ENCODE measurements around the gene ASL. TPM values are rescaled to one million over a fixed set of nuclear protein-coding genes. Genes with fewer than 3 reads are reported as not detected.
"Not testable (repeated sequence)": the region's sequence is repeated elsewhere in the genome, so short reads cannot be mapped to it uniquely, and the experiment has no call there.

The ASL gene
- total RNA-seq, 1 donor = 45.8 TPM

DNA sequence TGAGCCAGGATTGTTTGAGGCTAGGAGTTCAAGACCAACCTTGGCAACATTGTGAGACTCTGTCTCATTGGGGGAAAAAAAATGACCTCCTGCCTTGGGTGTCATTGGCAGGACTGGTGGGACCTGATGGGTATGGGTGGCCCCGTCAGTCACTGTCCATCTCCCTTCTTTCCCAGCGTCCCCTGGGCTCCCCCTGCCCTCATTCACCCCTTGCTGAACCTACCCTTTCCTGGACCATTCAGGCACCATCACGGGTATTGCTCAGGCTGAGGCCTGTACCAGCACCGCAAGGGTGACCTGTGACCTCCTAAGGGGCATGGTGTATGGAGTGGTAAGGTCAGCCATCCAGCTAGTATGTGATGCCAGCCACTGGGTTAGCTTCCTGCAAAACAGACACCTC lies 19.4 kb downstream of the ASL start:
- no peak overlapping the region for H3K4me3 ChIP-seq (ENCODE audit: low read depth, low read length)
- no peak for DNase-seq (ENCODE audit: low read depth)
- TF ChIP-seq, protein P1, sequence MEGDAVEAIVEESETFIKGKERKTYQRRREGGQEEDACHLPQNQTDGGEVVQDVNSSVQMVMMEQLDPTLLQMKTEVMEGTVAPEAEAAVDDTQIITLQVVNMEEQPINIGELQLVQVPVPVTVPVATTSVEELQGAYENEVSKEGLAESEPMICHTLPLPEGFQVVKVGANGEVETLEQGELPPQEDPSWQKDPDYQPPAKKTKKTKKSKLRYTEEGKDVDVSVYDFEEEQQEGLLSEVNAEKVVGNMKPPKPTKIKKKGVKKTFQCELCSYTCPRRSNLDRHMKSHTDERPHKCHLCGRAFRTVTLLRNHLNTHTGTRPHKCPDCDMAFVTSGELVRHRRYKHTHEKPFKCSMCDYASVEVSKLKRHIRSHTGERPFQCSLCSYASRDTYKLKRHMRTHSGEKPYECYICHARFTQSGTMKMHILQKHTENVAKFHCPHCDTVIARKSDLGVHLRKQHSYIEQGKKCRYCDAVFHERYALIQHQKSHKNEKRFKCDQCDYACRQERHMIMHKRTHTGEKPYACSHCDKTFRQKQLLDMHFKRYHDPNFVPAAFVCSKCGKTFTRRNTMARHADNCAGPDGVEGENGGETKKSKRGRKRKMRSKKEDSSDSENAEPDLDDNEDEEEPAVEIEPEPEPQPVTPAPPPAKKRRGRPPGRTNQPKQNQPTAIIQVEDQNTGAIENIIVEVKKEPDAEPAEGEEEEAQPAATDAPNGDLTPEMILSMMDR (IDR thresholded peaks at IDR 0.05; ENCODE audit: insufficient read depth, low read length) = no peak

DNA sequence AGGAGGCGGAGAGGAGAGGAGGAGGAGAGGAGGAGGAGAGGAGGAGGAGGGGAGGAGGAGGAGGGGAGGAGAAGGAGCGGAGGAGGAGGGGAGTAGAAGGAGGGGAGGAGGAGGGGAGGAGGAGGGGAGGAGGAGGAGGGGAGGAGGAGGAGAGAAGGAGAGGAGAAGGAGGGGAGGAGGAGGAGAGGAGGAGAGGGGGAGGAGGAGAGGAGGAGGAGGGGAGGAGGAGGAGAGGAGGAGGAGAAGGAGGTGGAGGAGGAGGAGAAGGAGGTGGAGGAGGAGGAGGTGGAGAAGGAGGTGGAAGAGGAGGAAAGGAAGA lies 23.6 kb downstream of the ASL start:
- DNase-seq (ENCODE audit: low read depth) = peak; percentile 51

DNA sequence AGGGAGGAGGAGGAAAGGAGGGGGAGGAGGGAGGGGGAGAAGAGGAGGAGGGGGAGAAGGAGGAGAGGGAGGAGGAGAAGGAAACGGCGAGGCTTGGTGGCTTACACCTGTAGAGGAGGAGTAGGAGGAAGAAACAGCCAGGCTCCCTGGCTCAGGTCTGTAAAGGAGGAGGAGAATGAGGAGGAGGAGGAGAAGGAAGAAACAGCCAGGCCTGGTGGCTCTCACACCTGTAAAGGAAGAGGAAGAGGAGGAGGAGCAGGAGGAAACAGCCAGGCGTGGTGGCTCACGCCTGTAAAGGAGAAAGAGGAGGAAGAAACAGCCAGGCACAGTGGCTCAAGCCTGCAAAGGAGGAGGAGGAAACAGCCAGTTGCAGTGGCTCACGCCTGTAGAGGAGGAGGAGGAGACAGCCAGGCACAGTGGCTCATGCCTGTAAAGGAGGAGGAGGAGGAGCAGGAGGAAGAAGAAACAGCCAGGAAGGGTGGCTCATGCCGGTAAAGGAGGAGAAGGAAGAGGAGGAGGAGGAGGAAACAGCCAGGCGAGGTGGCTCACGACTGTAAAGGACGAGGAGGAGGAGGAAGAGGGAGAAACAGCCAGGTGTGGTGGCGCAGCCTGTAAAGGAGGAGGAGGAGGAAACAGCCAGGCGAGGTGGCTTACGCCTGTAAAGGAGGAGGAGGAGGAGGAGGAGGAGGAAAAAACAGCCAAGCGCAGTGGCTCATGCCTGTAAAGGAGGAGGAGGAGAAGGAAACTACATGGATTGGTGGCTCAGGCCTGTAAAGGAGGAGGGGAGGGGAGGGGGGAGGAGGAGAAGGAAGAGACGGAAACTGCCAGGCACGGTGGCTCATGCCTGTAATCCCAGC lies 24.2 kb downstream of the ASL start:
- peak overlapping the region; percentile 57 for H3K4me3 ChIP-seq (ENCODE audit: low read depth, low read length)
- TF ChIP-seq, protein P1 (IDR thresholded peaks at IDR 0.05; ENCODE audit: insufficient read depth, low read length) = no peak
- peak; percentile 90 for DNase-seq (ENCODE audit: low read depth)

More for the DNA sequence above, 23.6 kb downstream of the ASL start:
- H3K4me3 ChIP-seq (ENCODE audit: low read depth, low read length) = no peak overlapping the region
- TF ChIP-seq, protein P1 (IDR thresholded peaks at IDR 0.05; ENCODE audit: insufficient read depth, low read length) = no peak

DNA sequence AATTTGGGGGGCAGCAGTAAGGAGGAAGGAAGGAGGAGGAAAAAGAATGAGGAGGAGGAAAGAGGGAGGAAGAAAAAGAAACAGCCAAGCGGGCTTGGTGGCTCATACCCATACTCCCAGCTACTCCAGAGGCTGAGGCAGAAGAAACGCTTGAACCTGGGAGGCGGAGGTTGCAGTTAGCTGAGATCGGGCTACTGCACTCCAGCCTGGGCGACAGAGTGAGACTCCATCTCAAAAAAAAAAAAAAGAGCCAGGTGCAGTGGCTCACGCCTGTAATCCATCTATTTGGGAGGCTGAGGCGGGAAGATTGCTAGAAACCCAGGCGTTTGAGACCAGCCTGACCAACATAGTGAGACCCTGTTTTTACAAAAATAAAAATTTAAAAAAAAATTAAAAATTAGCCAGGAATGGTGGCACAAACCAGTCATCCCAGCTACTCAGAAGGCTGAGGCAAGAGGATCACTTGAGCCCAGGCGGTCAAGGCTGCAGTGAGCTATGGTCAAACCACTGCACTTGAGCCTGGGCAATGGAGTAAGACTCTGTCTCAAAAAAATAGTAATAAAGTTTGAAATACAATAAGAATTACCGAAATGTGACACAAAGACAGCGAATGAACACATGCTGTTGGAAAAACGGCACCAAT lies 24.9 kb downstream of the ASL start:
- DNase-seq (ENCODE audit: low read depth) = no peak
- peak overlapping the region; percentile 57 for H3K4me3 ChIP-seq (ENCODE audit: low read depth, low read length)
- TF ChIP-seq, protein P1 (IDR thresholded peaks at IDR 0.05; ENCODE audit: insufficient read depth, low read length) = no peak

DNA sequence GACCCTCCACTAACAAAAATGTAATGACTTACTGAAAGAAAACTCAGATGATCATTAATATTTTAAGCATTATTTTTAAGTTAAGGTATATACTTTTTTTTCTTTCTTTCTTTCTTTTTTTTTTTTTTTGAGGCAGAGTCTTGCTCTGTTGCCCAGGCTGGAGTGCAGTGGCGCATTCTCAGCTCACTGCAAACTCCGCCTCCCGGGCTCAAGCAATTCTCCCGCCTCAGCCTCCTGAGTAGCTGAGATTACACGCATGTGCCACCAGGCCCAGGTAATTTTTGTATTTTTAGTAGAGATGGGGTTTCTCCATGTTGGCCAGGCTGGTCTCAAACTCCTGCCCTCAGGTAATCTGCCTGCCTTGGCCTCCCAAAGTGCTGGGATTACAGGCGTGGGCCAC lies 26.5 kb downstream of the ASL start:
- DNase-seq (ENCODE audit: low read depth); H3K4me3 ChIP-seq (ENCODE audit: low read depth, low read length): not testable (repeated sequence)

DNA sequence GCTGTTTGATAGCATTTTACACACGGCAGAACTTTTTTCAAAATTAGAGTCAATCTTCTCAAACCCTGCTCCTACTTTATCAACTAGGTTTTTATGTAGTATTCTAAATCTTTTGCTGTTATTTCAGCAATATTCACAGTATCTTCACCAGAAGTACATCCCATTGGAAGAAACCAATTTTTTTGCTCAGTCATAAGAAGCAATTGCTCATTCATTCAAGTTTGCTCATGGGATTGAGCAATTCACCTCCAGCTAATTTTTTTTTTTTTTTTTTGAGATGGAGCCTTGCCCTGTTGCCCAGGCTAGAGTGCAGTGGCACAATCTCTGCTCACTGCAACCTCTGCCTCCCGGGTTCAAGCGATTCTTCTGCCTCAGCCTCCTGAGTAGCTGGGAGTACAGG lies 28.4 kb downstream of the ASL start:
- H3K4me3 ChIP-seq (ENCODE audit: low read depth, low read length) = not testable (repeated sequence)
- DNase-seq (ENCODE audit: low read depth) = peak; percentile 56

DNA sequence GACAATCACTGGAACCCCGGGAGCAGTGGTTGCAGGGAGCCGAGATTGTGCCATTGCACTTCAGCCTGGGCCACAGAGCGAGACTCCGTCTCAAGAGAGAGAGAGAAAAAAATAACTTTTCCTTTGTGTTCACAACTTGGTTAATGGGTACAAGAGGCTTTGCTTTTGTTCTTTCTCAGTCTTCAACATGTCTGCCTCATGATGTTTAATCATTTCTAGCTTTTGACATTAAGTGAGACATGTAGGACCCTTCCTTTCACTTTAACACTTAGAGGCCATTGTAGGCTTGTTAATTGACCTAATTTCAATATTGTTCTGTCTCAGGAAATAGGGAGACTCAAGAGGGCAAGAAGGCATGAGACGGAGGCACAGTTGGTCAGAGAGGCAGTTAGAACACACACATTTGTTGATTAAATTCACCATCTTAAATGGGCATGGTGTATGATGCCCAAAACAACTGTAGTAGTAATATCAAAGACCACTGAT lies 29.7 kb downstream of the ASL start:
- no peak overlapping the region for H3K4me3 ChIP-seq (ENCODE audit: low read depth, low read length)
- DNase-seq (ENCODE audit: low read depth) = no peak
- TF ChIP-seq, protein P1 (IDR thresholded peaks at IDR 0.05; ENCODE audit: insufficient read depth, low read length) = no peak

DNA sequence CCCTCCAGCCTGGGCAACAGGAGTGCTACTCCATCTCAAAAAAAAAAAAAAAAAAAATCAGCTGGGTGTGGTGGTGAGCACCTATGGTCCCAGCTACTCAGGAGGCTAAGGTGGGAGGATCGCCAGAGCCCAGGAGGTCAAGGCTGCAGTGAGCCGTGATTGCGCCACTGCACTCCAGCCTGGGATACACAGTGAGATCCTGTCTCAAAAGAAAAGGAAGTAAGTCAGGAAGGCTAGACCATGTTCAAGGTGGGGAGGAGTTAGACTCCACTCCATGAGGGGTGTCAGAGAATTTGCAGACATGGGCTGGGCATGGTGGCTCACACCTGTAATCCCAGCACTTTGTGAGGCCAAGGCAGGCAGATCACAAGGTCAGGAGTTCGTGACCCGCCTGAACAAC lies 32.8 kb downstream of the ASL start:
- not testable (repeated sequence) for H3K4me3 ChIP-seq (ENCODE audit: low read depth, low read length); DNase-seq (ENCODE audit: low read depth)
